Upper lobe of left lung (tissue), 6 donors: ENCODE measurements around the gene GPR135. TPM values are rescaled to one million over a fixed set of nuclear protein-coding genes. Genes with fewer than 3 reads are reported as not detected.

Experiments
- ATAC-seq, 2 donors: fragments of 200-7000 bp; cut with Tn5 transposase; one replicate each; pipeline ENCODE4 v1.9.1; 2022; ENCODE audit warnings: mild to moderate bottlenecking in 2 of 2, moderate library complexity in 2 of 2; ENCODE audit not compliant: low FRiP score in 2 of 2
- DNase-seq, 2 donors: peaks; one replicate each; pipeline ENCODE4 v3.0.0-alpha.2; 2019 to 2020
- H3K27ac ChIP-seq, 4 donors: fragments of 200-600 bp; sonication (generic); one replicate each; pipeline ENCODE4 v1.5.1; 2016 to 2019
- H3K27me3 ChIP-seq, 4 donors: fragments of 200-600 bp; sonication (generic); one replicate each; pipeline ENCODE4 v1.5.1; 2017 to 2019
- H3K36me3 ChIP-seq, 4 donors: fragments of 200-600 bp; sonication (generic); one replicate each; pipeline ENCODE4 v1.5.1; 2016 to 2019
- H3K4me1 ChIP-seq, 4 donors: fragments of 200-600 bp; sonication (generic); one replicate each; pipeline ENCODE4 v1.5.1; 2018 to 2019
- H3K4me3 ChIP-seq, 4 donors: fragments of 200-600 bp; sonication (generic); one replicate each; pipeline ENCODE4 v1.5.1; 2017 to 2019; ENCODE audit warnings: mild to moderate bottlenecking in 2 of 4, moderate library complexity in 1 of 4
- H3K9me3 ChIP-seq, 4 donors: fragments of 200-600 bp; sonication (generic); one replicate each; pipeline ENCODE4 v1.5.1; 2018 to 2019
- EP300 ChIP-seq, 4 donors: sonication (generic); formaldehyde crosslinking; IDR thresholded peaks; one replicate each; pipeline ENCODE4 v1.5.1; 2017; ENCODE audit warnings: antibody characterized with exemption in 4 of 4, control low read depth in 2 of 4
- POLR2A ChIP-seq, 4 donors: fragments of 450-650 bp; IDR thresholded peaks; one replicate each; pipeline ENCODE4 v1.5.1; 2016 to 2017; ENCODE audit warnings: antibody characterized with exemption in 4 of 4, mild to moderate bottlenecking in 2 of 4
- POLR2AphosphoS5 ChIP-seq, 2 donors: sonication (generic); formaldehyde crosslinking; IDR thresholded peaks; one replicate each; pipeline ENCODE4 v1.5.1; 2017; ENCODE audit warnings: antibody characterized with exemption in 2 of 2
- WGBS, 2 donors: methylation state at CpG; one replicate each; pipeline ENCODE4 v1.1.5; 2017 to 2018; 5-methylcytosine and 5-hydroxymethylcytosine counted together
- total RNA-seq, 6 donors: library from RNA; depleted of rRNA in 4 of 6; stranded (reverse); fragments of >200 nt in 4 of 6; gene quantifications; one replicate each; pipeline versions ENCODE4 v1.1.0 to v1.2.1, GENCODE V29; 2016 to 2021
- TF ChIP-seq, protein P1 (sequence below), 6 experiments: fragments of 450-650 bp in 4 of 6; fragments of 200-600 bp in 2 of 6; sonication (generic) in 2 of 6; IDR thresholded peaks; one replicate each; pipeline ENCODE4 v1.5.1; 2016 to 2019; ENCODE audit warnings: antibody characterized with exemption in 6 of 6
- donor health status: DM: no; HTN: no; CAD: no; lungs with moderate emphysema.
- donor health status: DM: no; HTN: yes; CAD: no; lungs with severe emphysema.

GPR135 gene
- total RNA-seq, 6 donors from 2014 or later, result 1.7 to 10.5 (median 6.2) TPM

DNA sequence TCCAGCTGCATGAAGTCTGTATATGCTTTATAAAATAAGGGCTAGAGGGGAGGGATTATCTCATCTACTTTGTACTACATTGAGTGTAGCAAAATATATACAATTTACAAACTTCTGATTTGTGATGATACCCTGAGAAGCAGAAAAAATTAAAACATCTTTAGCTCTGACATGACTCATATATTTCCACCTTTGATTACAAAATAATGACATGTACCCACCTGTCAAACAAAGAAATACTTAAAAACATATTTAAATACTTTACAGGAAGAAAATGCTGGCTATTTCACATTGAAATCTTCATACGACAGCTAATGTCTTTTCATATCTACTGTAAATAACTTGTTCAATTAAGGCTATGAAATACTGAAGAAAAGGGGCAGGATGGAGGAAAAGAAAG lies 3.3 kb downstream of the GPR135 start:
- no peak overlapping the region for H3K27ac ChIP-seq
- no peak for DNase-seq
- H3K36me3 ChIP-seq, result peaks cover 0 to under 1% (median 0%) of the 10 kb centered on the region in 4 donors
- no peaks in the 10 kb centered on the region for H3K9me3 ChIP-seq
- H3K4me1 ChIP-seq, result peaks cover 10 to 20% (median 11%) of the 10 kb centered on the region in 4 donors
- no peak for ATAC-seq
- 93 to 100% methylated on average over 1 of the region's 1 CpG for WGBS, 2 donors
- no peak overlapping the region for H3K4me3 ChIP-seq
- TF ChIP-seq EP300 (IDR thresholded peaks at IDR 0.05) (no peak), POLR2AphosphoS5 (IDR thresholded peaks at IDR 0.05) (no peak), POLR2A (IDR thresholded peaks at IDR 0.05) (no peak)
- TF ChIP-seq, protein P1, sequence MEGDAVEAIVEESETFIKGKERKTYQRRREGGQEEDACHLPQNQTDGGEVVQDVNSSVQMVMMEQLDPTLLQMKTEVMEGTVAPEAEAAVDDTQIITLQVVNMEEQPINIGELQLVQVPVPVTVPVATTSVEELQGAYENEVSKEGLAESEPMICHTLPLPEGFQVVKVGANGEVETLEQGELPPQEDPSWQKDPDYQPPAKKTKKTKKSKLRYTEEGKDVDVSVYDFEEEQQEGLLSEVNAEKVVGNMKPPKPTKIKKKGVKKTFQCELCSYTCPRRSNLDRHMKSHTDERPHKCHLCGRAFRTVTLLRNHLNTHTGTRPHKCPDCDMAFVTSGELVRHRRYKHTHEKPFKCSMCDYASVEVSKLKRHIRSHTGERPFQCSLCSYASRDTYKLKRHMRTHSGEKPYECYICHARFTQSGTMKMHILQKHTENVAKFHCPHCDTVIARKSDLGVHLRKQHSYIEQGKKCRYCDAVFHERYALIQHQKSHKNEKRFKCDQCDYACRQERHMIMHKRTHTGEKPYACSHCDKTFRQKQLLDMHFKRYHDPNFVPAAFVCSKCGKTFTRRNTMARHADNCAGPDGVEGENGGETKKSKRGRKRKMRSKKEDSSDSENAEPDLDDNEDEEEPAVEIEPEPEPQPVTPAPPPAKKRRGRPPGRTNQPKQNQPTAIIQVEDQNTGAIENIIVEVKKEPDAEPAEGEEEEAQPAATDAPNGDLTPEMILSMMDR (IDR thresholded peaks at IDR 0.05), result no peak
- no peaks in the 10 kb centered on the region for H3K27me3 ChIP-seq

DNA sequence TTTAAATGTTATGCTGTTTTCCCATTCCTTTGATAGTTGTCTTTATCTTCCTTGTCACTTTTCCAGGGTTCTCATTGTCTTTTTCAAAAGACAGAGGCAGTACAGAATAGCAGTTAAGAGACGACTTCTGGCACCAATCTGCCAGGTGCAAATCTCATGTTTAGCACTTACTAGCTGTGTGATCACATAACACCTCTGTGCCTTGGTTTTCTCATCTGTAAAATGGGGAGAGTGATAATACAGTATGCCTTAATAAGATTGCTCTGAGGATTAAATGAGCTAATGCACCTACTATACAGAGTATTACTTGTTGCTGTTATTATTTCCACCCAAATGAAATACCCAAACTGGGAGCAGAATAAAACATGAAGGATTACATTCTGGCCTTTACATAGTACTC lies 4.8 kb downstream of the GPR135 start:
- H3K36me3 ChIP-seq, result peaks cover 0 to 4% (median 0%) of the 10 kb centered on the region in 4 donors
- TF ChIP-seq, protein P1 (IDR thresholded peaks at IDR 0.05), result no peak
- TF ChIP-seq EP300 (IDR thresholded peaks at IDR 0.05) (no peak), POLR2A (IDR thresholded peaks at IDR 0.05) (no peak), POLR2AphosphoS5 (IDR thresholded peaks at IDR 0.05) (no peak)
- H3K4me1 ChIP-seq, result peaks cover 10 to 19% (median 11%) of the 10 kb centered on the region in 4 donors
- H3K9me3 ChIP-seq, result no peaks in the 10 kb centered on the region
- WGBS, 2 donors, result 90 to 100% methylated on average over 1 of the region's 1 CpG
- DNase-seq (no peak), ATAC-seq (no peak)
- no peak overlapping the region for H3K27ac ChIP-seq
- no peak overlapping the region for H3K4me3 ChIP-seq
- H3K27me3 ChIP-seq, result no peaks in the 10 kb centered on the region

DNA sequence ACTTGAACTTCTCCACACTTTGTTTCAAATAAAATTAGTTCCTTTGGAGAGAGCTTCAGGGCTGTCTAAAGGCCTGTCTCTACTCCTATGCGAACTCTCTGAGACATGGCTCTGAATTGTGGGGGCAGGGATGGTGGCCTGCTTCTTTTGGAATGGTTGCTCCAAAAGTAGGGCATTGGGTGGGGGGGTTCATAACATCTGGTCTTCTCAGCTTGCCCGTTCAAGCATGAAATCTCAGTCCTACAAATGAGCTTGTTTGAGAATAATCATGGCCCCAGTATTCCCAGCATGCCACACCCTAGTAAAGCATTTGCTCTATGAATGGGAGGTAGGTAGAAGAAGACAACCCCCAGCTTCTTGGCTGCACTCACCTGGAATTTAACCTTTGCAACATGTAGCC lies 6.7 kb downstream of the GPR135 start:
- DNase-seq (no peak), ATAC-seq (no peak)
- 90 to 96% methylated on average over 2 of the region's 2 CpGs for WGBS, 2 donors
- peaks cover 0 to 1% (median 0%) of the 10 kb centered on the region in 4 donors for H3K4me1 ChIP-seq
- no peak overlapping the region for H3K4me3 ChIP-seq
- H3K27ac ChIP-seq, result no peak overlapping the region
- peaks cover 0 to 4% (median 0%) of the 10 kb centered on the region in 4 donors for H3K36me3 ChIP-seq
- H3K27me3 ChIP-seq, result no peaks in the 10 kb centered on the region
- TF ChIP-seq POLR2A (IDR thresholded peaks at IDR 0.05) (no peak), EP300 (IDR thresholded peaks at IDR 0.05) (no peak), POLR2AphosphoS5 (IDR thresholded peaks at IDR 0.05) (no peak)
- TF ChIP-seq, protein P1 (IDR thresholded peaks at IDR 0.05), result no peak
- no peaks in the 10 kb centered on the region for H3K9me3 ChIP-seq

DNA sequence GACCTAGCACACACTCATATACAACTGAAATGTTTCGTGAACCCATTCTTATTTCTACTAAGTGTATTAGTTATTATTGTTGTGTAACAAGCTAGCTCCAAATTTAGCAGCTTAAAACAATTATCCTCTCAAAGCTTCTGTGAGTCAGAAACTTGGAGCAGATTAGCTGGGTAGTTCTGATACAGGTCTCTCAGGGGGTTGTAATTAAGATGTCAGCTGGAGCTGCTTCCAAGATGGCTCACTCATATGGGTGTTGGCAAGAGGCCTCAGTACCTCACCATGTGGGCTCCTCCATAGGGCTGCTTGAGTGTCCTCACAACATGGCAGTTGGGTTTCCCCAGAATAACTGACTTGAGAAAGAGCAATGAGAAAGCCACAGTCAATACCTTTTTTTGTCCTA lies 9.8 kb downstream of the GPR135 start:
- no peak overlapping the region for H3K4me3 ChIP-seq
- H3K27me3 ChIP-seq, result no peaks in the 10 kb centered on the region
- 94 to 100% methylated on average over 1 of the region's 1 CpG for WGBS, 2 donors
- no peak for DNase-seq
- peaks cover 0 to 4% (median 0%) of the 10 kb centered on the region in 4 donors for H3K36me3 ChIP-seq
- ATAC-seq, result no peak
- H3K27ac ChIP-seq, result no peak overlapping the region
- H3K9me3 ChIP-seq, result no peaks in the 10 kb centered on the region
- no peak for TF ChIP-seq EP300 (IDR thresholded peaks at IDR 0.05)
- TF ChIP-seq POLR2A (IDR thresholded peaks at IDR 0.05), result no peak
- TF ChIP-seq POLR2AphosphoS5 (IDR thresholded peaks at IDR 0.05), result no peak
- TF ChIP-seq, protein P1 (IDR thresholded peaks at IDR 0.05), result no peak
- no peaks in the 10 kb centered on the region for H3K4me1 ChIP-seq

DNA sequence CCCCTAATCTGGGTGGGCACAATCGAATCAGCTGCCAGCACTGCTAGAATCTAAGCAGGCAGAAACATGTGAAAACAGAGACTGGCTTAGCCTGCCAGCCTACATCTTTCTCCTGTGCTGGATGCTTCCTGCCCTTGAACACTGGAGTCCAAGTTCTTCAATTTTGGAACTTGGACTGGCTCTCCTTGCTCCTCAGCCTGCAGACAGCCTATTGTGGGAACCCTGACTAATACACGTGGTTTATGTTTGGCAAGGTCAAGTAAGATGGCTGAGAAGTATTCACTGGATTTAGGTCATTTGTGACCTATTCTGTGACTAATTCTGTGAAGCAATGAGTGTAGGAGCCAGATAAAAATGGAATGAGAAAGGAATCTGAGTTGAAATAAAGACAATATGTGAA lies 11.0 kb downstream of the GPR135 start:
- TF ChIP-seq EP300 (IDR thresholded peaks at IDR 0.05) (no peak), POLR2AphosphoS5 (IDR thresholded peaks at IDR 0.05) (peak in 1 of 2 donors; percentile 17), POLR2A (IDR thresholded peaks at IDR 0.05) (no peak)
- TF ChIP-seq, protein P1 (IDR thresholded peaks at IDR 0.05), result no peak
- no peak overlapping the region for H3K27ac ChIP-seq
- H3K36me3 ChIP-seq, result peaks cover 0 to 4% (median 0%) of the 10 kb centered on the region in 4 donors
- WGBS, 2 donors, result 71 to 84% methylated on average over 2 of the region's 2 CpGs
- DNase-seq, result no peak
- H3K4me1 ChIP-seq, result no peaks in the 10 kb centered on the region
- no peaks in the 10 kb centered on the region for H3K27me3 ChIP-seq
- H3K4me3 ChIP-seq, result no peak overlapping the region
- ATAC-seq, result peak in 1 of 2 donors; percentile 93
- H3K9me3 ChIP-seq, result no peaks in the 10 kb centered on the region
